ENCODE measurements around the gene SEC31A.

GRCh38 chr4:82848706-82849105 lies 42.2 kb downstream of the SEC31A start:
- TF ChIP-seq CTCF (conservative IDR thresholded peaks at IDR 0.05; ENCODE audit: low read depth, low read length) (no peak), POLR2A (IDR thresholded peaks at IDR 0.05; ENCODE audit: low read depth, low read length) (no peak), MAFK (IDR thresholded peaks at IDR 0.05; ENCODE audit: low read depth, low read length) (no peak), MXI1 (IDR thresholded peaks at IDR 0.05; ENCODE audit: borderline replicate concordance, low read depth, low read length) (no peak), RCOR1 (IDR thresholded peaks at IDR 0.05; ENCODE audit: insufficient replicate concordance, low read length) (no peak), USF2 (IDR thresholded peaks at IDR 0.05; ENCODE audit: low read depth, low read length) (no peak), BHLHE40 (IDR thresholded peaks at IDR 0.05; ENCODE audit: low read depth, low read length) (no peak), CHD1 (IDR thresholded peaks at IDR 0.05; ENCODE audit: low read depth, low read length) (no peak)

All from IMR-90 (cell line).